NCI-H446 treated with DMSO at 0.1 percent for 48 hours (cell line): ENCODE results near the gene MYH9.

Experiments
- DNase-seq: peaks from one replicate; lab custom pipeline; 2025; lab: John Stamatoyannopoulos, UW

Gene MYH9

DNA sequence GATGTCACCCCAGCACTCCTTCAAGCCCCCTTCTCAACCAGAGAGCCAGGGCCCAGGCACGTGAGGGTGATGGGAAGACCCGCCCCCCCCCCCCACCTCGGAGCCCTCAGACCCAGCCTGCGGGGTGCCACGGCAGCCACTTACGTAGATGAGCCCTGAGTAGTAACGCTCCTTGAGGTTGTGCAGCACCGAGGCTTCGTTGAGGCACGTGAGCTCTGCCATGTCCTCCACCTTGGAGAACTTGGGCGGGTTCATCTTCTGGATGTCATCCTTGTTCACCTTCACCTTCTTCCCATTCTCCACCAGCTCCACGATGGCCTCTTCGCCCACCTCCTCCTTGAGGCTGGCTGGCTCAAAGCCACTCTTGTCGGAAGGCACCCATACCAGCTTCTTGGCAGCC is 39.0 kb downstream of the MYH9 start:
- DNase-seq = no peak

DNA sequence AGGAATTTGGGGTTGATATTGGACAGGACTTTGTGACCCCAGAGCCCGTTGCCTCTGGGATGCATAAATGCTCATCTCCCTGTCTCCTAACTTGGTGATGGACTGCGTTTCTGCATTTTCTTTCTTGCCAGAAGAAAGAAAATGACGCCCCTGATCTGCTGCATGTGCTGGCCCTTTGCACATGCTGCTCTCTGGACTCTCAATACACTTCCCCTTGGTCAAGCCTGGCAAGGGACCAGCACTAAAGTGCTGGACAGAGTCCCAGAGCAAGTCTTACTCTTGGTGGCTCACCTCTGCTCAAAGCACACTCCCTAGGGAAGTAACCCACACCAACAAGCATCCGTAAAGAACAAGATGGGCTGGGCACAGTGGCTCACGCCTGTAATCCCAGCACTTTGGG is 40.7 kb downstream of the MYH9 start:
- DNase-seq = no peak

DNA sequence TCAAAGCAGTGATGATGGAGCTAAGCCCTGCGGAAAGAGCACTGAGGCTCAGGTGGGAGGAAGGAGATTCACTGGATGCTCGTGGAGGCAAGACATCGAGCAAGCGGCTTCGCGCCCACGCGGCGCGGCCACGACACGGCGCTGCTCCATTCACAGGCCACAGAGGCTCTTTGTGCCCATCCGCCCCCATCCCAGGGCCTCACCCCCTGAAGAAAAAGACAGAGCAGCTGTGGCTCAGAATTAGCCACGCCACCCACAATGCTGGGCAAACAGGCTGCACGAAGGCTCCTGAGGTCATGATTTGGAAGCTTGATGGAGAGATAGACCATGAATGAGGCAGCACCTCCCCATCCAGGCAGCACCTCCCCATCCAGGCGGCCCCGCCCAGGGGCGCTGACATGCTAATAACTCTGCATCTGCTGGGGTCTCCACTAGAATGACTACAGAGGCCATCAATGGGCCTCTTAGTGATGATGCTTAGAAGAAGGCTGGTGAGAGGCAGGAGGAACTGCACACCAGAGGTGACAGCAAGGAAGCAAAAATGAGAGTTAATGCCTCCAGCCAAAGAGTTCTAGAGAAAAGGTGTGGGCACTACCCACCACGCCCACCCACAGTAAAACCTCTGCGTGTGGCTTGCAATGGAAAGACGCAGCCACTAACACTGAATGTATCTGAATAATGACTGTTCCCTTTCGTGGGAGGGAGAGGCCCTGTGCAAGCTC is 43.5 kb downstream of the MYH9 start:
- no peak for DNase-seq

- no peak for DNase-seq
Measured at GRCh38 chr22:36343720-36344105, 44.1 kb downstream of the MYH9 start.

DNA sequence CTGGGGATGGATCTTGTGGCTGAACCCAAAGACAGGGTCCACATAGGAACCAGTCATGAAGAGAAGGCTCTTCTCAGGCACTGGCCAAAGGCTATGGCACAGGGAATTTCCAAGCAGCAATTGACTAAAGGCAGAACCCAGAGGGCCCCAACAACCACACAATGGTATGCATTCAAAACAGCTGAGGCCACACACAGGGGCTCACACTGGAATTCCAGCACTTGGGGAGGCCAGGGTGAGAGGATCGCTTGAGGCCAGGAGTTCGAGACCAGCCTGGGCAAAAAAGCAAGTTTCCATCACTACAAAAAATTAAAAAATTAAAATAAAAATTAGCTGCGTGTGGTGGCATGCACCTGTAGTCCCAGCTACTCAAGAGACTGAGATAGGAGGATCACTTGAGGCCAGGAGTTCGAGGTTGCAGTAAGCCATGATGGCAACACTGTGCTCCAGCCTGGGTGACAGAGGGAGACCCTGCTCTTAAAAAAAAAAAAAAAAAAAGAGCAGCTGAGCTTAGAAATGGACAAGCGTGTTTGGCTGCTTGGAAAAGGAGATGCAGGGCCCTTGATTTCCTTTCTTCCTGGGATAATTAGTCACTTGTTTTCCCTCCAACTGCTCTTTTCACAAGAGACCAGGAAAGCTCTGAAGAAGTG is 44.6 kb downstream of the MYH9 start:
- no peak for DNase-seq

DNA sequence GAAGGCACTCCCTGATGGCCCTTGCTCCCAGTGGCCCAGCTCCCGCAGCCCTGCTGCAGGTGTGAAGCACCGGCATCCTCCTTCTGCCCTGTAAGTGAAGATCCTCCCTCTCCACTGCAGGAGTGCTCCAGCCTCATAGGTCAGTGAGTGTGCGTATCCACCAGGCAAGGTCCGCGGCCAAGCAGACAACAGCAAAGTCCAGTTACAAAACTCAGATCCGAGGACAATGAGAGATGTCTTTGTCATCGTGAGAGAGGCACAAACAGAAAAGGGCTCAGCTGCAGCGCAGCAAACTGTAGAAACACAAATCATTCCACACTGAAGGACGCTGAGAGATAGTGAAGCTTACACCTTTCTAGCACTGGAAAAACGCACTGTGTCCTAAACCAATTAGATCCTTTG is 46.1 kb downstream of the MYH9 start:
- no peak for DNase-seq

DNA sequence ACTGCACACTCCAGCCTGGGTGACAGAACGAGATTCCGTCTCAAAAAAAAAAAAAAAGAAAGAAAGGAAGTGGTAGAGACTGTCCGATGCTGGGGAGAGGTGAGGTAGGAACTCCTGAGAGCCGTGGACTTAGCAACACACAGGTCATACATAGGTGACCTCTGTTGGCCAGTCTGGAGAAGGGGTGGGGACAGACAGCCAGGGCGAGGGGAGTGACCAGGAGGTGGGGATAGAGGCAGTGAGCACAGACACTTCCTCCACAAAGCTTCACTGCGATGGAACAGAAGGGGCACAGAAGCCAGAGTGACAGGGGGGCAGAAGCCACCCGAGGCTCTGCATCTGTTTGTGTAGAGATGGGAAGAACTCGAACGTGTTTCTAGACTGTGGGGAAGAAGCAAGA is 47.1 kb downstream of the MYH9 start:
- DNase-seq = no peak

DNA sequence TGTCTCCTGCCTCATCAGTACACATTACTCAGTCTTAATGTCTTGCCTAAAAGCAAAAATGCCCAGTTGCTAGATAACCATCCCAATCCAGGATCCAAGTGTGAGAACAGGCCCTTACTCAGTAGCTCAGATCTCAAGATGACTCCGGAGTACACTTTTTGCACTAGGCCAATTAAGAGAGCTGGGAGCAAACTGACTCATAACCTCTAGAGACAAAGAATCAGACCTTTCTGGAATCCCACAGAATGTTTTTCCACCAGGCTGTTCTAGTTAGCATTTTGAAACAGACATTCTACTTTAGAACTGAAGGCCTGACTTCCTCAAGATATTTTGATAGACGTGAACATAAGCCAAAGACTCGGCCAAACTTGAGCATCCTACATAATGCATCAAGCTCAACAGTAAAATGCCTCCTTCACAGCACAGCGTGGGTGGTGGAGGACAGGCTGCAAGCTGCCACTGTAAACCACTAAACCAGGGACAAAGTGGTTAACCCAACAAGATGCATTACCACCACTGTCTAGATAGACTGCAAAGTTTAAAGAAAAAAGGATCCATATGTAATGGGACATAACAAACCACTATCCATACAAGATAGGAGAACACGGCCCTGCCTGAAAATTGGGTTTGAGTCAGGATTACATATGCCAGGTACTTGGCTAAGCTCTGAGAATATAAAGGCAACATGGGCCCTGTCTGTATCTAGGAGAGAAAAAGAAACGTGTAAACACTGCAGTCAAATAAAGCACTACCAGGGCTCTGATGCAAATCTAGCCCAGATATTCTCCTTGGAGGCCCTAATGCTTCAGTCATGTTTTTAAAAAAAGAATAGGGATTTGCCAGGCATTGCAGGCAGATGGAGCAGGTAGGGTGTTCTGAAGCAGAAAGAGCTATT is 48.3 kb downstream of the MYH9 start:
- no peak for DNase-seq

GRCh38 chr22:36337365-36338130 is 50.2 kb downstream of the MYH9 start:
- no peak for DNase-seq

- DNase-seq = no peak
Measured at GRCh38 chr22:36336246-36337182, 51.3 kb downstream of the MYH9 start.

DNA sequence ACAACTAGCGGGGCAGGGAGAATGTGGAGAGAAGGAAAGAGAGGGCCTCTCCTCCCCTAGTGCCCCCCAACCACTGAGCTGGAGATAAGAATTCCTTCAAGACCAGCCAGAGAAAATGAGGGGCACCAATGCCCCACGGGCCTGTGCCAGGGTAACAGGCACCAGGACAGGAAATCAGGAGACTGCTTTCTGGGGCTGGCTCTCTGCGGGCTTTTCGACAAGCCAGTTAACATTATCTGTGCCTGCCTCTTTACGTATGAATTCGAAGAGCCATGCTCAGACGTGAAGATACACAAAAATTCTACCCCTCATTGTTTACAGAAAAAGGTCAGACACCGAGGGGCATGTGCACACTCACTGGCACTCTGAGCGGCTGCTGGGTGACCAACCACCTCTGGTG is 52.1 kb downstream of the MYH9 start:
- no peak for DNase-seq

GRCh38 chr22:36334821-36335603 is 52.8 kb downstream of the MYH9 start:
- DNase-seq = peak; percentile 31

DNA sequence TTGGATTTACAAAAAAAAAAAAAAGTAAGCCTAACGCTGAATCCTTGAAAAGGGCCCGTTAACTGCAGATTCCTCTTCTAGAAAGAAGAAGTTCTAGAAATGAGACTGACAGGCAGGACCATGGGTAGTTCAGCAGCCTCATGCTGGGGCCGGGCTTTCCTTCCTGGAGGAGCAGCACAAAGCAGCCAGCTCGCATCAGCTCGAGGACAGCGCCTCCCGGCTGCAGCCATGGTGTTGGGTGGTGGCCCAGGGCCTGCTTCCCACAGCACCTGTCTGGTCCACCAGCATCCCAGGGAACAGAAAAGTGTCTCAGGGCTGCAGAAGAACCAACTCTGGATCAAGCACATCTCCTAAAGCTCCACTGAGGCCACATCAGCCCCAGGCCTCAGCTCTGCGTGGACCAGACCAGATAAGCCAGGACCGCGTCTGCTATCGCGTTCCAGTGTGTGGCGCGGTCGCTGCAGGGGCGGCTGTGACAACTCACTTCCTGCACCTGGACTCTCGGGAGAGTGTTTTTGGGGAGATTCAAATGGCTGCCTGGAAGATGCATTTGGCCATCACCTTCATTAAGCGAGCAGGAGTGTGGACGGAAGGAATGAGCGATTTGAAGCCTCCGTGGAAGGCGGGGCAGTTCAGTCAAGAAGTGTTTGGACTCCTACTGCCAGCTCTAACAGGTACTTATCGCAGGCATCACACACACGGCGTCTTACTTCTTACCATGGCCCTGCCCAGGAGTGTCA is 53.5 kb downstream of the MYH9 start:
- no peak for DNase-seq

- no peak for DNase-seq
Measured at GRCh38 chr22:36333644-36334043, 54.1 kb downstream of the MYH9 start.

DNA sequence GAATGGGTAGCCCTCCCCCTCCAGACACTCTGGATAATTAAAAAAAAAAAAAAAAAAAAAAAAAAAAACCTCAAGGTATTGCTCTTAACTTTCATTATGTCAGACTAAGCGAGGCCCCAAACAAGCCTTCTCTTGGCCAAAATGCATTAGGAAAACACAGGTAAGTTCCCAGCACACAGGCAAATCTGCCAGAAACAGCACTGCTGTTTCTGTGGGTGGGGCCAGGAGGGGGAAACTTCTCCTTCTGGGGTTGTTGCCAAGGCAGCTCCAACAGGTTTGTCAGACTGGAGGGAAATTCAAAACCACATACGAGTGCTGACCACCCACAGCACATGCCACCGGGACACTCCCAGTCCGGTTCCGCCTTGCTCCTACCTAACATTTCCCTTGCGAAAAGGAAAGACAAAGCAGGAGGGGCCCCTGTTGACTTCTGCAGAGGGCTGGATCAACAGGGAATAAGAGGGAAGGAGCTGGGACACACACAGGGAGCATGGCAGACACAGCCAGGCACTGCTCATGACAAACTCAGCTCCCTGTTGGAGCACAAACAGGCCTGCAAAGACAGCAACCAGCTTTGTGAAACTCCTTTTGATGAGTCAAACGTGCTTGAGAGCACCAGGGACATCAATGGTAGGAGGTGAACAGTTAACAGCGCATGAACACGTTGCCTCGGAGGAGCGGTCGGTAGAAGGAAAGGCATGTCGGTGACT is 55.0 kb downstream of the MYH9 start:
- no peak for DNase-seq

DNA sequence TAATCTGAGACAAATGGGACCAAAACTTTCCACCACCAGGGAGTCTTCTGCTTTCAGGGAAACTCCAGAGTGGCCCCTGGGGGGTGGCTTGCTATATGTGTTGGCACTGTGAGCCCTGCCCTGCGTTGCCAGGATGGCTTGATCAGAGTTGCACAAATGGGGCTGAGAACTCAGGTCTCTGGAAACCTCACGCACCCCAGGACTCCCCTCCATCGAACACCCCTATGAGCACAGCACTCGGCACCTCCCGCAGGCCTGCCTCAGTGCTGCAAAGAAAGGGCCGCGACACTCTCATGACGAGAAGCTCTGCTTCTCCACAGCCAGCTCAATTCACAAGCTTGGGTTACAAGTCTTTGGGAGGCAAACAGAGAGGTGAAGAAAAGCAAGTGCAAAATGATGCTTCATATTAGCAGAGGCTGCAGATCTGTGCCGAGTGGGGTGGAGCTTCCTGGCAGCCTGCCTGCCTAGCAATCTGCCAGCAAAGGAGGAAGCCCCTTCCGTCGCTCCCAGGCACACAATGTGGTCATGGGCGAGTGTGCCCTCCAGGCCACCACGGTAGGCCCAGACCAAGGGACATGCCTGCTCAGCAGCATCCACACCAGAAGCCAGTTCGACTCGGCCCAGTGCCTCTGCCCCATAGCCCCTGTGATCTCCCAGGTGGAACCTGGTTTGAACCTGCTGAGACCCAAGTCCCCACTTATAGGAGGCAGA is 55.7 kb downstream of the MYH9 start:
- peak; percentile 35 for DNase-seq

GRCh38 chr22:36331306-36331911 is 56.4 kb downstream of the MYH9 start:
- DNase-seq = peak; percentile 17
